Activated CD8-positive, alpha-beta memory T cell treated with anti-CD3 and anti-CD28 coated beads, Interleukin-2, amount 50 U/mL, for 1 hour (primary cell): Measurements from ENCODE around the gene RALGAPB.

Source experiments
- DNase-seq: peaks from one replicate; pipeline ENCODE4 v3.0.0-alpha.2; 2020; ENCODE audit errors: extremely low read depth

RALGAPB gene

DNA sequence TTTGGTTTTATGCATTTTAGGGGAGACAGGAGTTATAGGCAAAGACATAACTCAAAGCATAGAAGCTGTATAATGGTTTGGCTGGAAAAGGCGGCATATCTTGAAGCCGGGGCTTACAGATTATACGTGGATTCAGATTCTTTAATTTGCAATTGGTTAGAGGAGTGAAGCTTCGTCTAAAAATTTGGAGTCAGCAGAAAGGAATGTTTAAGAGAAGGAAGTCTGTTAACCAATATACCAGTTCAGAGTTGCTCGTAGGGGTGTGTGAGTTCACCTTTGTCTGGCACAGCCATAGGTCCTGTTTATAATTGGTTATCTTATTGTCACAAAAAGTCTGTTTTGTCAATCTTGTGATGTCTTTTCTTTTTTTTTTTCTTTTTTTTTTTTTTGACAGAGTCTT lies 137.9 kb downstream of the RALGAPB start:
- DNase-seq: no peak

DNA sequence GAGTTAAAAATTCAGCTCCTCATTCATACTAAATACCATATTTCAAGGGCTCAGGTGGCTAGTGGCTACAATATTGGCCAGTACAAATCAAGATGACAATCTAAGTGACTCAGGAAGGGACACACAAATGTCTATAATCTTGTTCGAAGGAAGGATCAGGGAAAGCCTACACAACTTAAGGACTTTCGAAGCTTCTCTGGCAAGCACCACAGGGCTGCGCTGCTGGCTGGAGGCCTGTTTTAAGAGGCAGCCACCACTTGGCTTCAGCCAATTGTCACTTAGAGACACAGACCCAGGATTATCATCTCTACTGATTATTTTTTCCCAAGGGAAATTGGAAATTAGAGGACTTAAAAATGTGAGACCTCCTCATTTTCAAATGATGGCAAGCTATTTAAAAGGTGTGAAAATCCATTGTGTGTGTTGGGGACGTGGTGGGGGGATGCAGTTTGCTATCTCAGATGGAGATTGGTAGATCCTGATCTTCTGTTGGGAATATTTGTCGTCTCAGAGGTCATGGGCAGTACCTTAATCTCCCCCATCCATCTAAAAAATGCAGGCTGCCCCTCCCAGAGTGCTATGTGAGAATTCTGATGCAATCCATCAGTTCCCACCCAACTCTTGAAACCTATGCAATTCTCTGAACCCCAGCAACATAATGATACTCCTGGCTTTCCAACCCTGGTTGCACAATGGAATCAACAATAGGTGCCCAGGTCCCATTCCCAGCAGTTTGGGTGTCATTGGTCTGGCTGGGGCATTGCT lies 140.3 kb downstream of the RALGAPB start:
- no peak for DNase-seq

DNA sequence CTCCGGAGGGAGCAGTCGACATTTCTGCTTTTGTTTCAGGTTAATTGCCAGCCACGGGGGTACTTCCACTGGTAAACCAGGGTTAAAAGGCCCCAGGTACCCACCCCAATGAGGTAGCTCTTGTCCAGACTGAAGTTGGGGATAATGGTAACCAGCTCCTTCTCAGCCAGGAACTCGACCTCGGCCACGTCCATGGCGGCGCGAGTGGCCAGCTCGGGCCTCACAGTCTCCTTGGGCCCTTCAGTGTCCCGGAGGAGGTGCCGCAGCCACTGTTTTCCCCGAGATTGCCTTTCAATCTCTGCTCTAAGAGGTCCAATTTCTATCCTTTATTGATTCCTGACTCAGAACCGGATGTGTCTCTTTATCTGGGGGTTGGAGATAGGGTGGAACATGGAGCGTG lies 142.6 kb downstream of the RALGAPB start:
- no peak for DNase-seq

DNA sequence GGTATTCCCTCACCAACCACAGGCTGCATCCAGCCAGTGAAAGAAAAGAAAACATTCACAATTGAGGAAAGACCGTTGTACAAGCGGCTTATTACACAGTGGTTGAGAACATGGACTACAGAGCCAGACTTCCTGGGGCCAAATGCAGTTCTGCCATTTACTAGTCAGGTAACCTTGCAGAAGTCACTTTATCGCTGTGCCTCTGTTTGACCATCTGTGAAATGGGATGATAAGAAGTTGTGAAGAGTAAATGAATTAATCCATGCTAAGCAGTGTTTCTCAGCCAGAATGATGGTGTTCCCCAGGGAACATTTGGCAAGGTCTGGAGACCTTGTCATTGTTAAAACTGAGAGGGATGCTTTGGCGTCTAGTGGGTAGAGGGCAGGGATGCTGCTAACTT lies 143.8 kb downstream of the RALGAPB start:
- DNase-seq: no peak

DNA sequence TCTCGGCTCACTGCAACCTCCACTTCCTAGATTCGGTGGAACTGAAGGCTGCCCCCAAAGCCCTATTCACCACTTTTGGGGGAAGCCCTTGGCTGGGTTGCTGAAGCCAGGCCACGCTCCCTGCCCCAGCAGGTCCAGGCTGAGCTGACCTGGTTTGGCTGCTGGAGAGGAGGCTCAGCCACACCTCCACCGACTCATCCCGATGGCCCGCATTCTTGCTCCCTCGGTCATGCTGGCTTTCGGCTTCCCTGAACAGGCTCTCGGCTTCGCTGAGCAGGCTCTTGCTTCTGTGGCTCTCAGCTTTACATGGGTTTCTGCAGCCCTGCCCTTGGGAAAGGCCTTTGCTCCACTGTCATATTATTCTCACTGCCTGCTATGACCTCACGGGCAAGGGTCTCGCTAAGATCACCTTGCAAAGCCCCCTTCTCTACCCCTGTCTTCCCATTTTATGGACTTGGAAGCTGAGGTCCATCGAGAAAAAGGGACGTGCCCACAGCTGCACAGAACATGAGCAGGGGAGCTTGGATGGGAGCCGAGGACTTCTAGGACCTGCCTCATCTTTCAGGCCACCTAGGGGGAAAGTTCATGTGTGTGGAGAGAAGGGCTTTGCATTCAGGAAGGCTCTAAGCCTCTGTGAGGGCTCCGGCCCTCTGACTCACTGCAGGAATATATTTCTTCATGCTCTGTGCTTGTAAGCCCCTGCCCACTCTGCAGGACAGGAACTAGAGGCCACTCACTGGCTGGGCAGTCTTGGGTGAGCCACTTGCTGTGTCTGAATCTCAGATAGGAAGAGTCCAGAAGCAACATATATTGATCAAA lies 144.6 kb downstream of the RALGAPB start:
- DNase-seq: no peak

DNA sequence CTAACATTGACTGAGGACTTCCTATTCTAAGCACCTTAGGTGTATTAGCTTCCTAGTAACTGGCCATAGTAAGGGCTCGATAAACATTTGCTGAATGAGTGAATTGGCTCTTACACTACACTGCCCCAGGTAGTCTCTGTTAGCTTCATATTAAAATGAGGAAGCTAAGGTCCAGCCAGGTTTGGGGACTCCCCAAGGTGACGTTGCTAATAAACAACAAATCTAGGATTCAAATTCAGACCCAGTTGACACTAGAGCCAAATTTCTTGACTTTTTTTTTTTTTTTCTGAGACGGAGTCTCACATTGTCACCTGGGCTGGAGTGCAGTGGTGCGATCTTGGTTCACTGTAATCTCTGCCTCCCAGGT lies 145.2 kb downstream of the RALGAPB start:
- DNase-seq: no peak

DNA sequence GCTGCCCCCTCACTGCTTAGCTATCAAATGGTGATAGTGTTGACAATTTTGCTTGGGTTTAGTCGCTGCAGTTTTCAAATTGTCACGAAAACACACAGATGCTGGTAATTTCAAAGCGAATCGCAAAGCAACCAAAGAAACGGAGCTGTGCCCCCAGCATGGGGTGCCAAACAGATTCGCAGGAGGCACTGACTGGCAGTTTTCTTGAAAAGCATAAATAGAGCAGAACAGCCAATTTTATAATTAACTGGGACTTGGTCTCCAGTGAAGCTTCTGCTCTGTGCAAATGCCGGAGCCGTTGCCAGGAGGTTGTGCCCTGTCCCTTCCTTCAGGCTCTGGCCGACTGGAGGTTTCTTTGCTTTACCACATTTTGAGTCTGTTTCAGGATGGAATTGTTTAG lies 147.8 kb downstream of the RALGAPB start:
- no peak for DNase-seq

DNA sequence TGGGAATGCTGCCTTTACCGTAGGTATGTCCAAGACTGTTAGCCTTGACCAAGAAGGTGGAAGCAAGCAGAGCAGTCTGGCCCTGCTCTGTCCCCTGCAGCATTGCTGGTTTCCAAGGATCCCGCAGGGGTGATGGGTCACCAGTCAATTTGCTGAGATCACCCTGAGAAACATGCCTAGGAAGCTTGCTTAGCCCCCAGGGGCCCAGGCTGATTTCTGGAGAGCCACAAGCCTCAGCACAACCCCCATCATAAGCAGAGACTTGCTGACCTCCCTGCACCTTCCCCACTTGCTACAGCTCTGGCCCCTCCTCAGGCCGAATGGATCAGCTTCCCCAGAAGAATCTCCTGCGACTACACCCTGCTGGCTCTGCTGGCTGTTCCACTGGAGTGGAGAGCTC lies 150.4 kb downstream of the RALGAPB start:
- DNase-seq: no peak

DNA sequence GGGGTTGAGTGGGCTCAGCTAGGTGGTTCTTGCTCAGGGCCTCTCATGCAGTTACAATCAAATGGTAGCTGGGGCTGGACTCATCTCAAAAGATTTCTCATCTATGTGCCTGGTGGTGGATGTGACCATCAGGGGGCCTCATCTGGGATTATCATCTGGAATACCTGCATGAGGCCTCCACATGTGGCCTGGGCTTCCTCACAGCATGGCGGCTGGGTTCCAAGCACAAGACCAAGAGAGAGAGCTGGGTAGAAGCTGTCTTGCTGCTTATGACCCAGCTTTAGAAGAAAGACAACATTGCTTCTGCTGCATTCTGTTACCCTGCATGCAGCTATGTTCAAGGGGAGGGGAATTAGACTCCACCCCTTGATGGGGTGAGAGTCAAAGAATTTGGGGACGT lies 151.4 kb downstream of the RALGAPB start:
- DNase-seq: no peak

DNA sequence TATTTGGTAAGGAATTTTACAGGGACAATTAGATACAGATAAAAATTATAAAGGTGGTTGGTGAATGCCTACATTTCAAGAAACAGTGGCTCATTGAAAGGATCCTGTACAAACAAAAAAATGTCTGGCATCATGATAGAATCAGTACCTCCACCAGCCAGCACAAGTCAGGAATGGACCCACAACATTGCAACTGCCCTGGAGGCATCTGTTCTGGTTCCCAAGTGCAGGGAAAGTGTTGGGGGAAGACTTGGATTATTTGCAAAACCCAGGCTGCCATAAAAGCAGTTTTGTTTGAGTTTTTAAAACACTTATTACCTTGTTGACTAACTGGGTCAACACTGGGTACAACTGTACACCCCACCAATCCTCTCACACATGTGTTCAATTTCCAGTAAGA lies 153.3 kb downstream of the RALGAPB start:
- DNase-seq: no peak

DNA sequence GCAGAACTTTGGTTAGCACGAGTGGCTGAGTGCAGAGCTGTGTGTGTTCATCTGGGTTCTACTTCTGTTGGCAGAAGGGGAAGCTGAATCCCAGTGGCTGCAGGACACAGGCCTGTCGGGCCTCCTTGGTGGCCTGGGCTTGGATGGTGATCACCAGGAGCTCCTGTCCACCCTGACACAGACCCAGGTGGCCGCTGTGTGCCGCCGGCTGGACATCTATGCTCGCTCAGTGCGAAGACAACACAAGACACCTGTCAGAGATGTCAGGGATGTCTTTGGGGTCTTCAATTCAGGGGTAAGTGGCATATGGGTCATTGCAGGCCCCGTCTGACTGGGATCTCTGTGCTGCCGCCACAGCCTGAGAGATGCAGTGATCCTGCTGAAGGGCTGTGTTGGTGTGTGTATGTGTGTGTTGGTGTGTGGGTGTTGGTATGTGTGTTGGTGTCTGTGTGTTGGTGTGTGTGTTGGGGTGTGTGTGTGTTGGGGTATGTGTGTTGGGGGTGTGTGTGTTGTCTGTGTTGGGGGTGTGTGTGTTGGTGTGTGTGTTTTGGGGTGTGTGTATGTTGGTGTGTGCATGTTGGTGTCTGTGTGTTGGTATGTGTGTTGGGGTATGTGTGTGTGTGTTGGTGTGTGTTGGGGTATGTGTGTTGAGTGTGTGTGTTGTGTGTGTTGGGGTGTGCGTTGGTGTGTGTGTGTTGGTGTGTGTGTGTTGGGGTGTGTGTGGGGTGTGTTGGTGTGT lies 154.4 kb downstream of the RALGAPB start:
- no peak for DNase-seq
